ENCODE results near the gene CLASRP. TPM values are rescaled to one million over a fixed set of nuclear protein-coding genes. Genes with fewer than 3 reads are reported as not detected.
"Not testable (repeated sequence)": the region's sequence is repeated elsewhere in the genome, so short reads cannot be mapped to it uniquely, and the experiment has no call there.

The CLASRP gene
- total RNA-seq, 1 donor from 2014 or later: 31.7 TPM

DNA sequence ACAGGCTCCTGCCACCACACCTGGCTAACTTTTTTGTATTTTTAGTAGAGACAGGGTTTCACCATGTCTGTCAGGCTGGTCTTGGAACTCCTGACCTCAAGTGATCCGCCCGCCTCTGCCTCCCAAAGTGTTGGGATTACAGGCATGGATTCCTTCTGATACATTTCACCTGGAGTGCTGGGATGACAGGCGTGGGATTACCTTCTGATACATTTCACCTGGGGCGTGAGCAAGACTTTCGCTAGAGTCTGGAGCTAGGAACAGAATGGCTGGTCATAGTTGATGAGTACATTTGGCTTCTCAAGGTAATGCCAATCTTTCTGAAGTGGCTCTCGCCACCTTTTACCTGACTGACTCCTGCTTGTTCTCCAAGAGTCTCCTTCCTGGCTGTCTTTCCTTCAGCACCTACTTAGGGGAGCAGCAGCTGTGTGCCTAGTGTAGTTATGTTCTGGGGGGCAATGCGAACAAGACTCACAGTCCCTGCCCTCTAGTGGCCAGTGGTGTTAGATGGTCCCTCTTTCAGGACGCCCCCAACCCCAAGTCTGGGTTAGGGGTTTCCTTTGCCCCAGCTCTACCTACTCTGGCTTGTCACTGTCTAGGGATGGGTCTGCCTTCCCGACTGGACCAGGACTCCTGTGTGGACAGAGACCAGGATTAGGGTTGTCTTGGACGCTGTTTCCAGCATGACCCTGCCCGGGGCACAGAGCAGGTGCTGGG lies 73.4 kb downstream of the CLASRP start:
- ATAC-seq (ENCODE audit: poor library complexity) (no peak), DNase-seq (no peak)
- intact Hi-C loops (cut with DNase I): no loop called here

DNA sequence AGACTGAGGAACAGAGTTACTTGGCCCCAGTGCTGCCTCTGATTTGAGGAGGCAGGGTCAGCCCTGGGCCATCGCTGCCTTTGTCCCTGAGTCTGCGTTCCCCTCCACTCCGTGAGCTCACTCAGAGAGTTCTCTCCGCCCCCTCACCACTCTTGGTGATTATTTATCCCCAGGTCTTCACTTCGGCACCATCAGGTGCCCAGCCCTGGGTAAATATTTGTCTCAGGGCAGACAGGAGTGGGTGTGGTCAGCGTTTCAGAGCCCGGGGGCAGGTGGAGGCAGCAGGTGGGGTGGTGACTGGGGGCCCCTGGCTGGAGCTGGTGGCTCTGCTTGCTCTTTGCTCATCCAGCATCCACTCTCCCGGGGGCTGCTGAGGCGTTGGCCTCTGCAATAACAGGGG lies 74.8 kb downstream of the CLASRP start:
- DNase-seq (no peak), ATAC-seq (ENCODE audit: poor library complexity) (no peak)
- intact Hi-C loops (cut with DNase I): no loop called here

DNA sequence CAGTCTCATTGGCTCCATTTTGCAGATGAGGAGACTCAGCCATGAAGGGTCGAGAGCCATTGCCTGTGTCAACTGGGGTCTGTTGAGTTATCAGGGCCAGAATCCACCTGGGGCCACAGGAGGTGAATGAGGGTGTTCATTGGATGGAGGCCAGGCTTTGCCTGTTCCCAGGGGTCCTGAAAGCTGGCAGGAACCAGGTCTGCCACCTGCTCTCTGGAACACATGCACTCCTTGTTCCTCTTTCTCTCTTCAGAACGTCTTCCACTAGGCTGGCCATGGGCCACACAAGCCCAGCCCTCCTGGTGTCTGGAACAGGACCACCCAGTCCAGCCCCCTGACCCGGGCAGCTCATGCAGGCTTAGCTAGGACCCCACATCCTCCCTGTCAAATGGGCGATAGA lies 75.3 kb downstream of the CLASRP start:
- ATAC-seq (ENCODE audit: poor library complexity) (no peak), DNase-seq (no peak)
- intact Hi-C loops (cut with DNase I): no loop called here

DNA sequence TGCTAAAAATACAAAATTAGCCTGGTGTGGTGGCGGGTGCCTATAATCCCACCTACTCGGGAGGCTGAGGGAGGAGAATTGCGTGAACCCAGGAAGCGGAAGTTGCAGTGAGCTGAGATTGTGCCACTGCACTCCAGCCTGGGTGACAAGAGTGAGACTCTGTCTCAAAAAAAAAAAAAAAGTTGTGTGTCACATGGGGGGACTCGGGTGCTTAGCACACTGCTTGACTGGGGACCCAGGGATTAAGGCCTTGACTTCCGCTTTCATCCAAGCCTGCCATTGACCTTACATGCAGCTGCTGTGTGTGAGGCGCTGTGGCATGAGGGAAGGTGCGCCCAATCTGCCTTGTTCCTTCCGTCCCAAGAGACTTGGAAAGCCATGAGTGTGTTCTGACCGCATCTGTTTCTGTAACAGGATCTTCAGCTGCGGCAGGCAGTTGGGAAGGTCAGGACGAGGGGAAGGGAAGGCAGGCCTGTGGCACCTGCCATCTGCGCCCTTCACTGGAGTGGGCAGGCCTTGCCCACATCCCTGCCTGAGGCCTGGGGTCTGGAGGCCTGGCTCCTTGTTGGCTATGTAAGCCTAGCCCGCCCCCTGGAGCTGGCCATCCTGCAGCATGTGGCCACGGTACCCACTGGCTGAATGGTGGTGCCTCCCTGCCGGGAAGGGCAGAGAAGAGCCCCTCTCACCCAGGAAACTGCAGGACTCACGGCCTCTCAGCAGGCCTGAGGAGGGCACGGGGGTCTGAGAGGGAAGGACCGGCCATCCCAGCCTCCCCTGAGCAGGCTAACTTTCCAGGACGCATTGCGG lies 77.2 kb downstream of the CLASRP start:
- no peak for ATAC-seq (ENCODE audit: poor library complexity)
- DNase-seq: no peak
- intact Hi-C loops (cut with DNase I): no loop called here

DNA sequence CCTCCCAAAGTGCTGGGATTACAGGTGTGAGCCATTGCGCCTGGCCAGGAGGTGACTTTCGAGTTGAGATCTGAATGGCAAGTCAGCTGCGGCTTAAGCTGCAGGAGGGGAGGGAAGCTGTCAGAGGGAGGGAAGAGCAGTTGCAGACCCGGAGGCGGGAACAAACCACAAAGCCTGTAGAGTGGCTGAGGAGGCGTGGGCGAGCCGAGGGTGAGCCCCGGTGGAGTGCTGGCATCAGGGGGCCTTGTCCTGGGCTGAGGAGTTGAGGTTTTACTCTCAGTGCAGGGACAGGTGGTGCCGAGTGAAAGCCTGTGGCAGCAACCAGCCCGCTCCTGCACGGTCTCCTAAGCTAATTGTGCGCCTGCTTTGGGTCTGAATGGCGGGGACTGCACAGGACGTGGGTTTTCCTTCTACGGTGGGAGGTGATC lies 78.3 kb downstream of the CLASRP start:
- intact Hi-C loops (cut with DNase I): no loop called here
- ATAC-seq (ENCODE audit: poor library complexity): no peak

DNA sequence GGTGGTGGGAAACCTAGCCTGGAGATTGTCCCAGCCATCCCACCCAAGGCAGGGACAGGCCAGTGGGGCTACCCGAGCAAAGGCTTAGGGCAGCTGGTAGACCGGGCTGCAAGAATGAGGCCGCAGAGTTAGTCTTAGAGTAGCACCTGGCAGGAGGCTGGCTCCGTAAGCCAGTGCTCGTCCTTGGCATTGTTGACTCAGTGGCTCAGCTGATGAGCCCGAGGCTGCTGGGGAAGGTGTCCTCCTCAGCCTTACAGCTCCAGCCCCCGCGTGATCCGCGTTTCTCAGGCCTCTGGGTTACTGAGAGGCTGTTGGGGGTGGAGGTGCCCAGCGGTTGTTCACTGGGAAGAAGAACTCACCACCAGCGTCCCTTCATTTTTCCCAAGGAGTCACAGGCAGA lies 78.8 kb downstream of the CLASRP start:
- ATAC-seq (ENCODE audit: poor library complexity) (no peak), DNase-seq (no peak)
- intact Hi-C loops (cut with DNase I): no loop called here

More for the DNA sequence above, 78.3 kb downstream of the CLASRP start:
- no peak for DNase-seq

DNA sequence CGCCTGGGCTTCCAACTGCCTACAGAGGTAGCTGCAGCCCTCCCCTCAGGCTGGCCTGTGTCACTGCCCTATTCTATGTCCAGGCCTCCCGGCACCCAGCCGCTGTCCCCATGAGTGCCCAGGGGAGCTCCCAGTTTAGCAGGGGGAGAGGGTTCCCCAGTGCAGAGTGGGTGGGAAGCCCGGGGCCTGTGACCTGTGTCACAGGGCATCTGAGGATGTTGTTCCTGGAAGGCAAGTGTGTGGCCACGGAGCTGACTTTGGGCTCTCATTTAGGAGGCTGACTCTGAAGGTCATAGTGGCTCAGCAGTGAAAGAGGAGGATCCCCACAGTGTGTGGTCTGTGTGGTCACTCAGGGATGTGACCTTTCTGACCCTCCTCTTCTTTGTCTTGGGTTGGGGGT lies 79.3 kb downstream of the CLASRP start:
- no peak for ATAC-seq (ENCODE audit: poor library complexity)
- intact Hi-C loops (cut with DNase I): no loop called here
- no peak for DNase-seq

DNA sequence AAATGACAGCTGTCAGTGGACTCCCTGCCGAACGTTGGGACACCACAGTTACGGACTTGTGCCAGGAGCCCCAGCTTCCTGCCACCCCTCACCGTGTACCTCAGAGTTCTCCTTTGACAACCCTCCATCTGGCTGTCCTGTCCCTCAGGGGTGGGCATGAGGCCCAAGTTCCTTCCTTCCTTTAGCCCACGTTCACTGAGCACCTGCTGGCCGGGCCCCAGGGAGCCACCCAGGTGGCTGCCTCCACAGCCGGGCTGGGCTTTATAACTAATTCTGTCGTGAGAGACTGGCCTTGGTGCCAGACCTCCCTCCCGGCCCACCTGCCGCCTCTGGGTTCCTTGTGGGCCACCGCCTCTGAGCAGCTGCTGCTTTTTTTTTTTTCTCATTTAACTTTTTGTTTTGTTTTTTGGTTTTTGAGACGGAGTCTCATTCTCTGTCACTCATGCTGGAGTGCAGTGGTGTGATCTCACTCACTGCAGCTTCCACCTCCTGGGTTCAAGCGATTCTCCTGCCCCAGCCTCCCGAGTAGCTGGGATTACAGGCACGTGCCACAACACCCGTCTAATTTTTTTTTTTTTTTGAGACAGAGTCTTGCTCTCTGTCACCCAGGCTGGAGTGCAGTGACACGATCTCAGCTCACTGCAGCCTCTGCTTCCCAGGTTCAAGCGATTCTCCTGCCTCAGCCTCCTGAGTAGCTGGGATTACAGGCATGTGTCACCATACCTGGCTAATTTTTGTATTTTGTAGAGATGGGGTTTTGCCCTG lies 79.9 kb downstream of the CLASRP start:
- ATAC-seq (ENCODE audit: poor library complexity); intact Hi-C loops (cut with DNase I); DNase-seq: not testable (repeated sequence)

DNA sequence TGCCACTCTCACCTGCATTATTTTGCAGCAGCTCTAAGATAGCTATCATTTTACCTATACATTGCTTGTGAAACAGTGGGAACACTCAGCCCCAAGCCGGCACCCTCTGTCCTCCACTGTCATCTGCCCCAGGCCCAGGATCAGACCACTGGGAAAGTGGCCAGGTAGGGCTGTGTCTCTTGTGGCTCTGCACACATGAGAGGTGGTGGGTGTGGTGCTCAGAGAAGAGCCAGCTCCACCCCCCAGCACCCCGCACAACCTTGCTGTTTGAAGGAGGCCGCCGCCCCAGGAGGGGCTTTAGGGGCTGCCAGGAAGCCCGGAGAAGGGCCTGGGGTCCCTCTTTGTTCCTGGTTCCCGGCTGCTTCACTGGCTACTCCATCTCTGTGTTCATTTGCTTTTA lies 80.7 kb downstream of the CLASRP start:
- no peak for ATAC-seq (ENCODE audit: poor library complexity)
- no peak for DNase-seq
- intact Hi-C loops (cut with DNase I): no loop called here

Other genes starting within 250 kb of the CLASRP start
- gene BCAM, start 229.9 kb upstream of the CLASRP start, total RNA-seq: 86.2 TPM
- gene NECTIN2, start 192.7 kb upstream of the CLASRP start, total RNA-seq: 36.9 TPM
- gene TOMM40, start 147.8 kb upstream of the CLASRP start, total RNA-seq: 48.9 TPM
- 13.6 TPM for gene APOE, start 133.2 kb upstream of the CLASRP start, total RNA-seq
- 1.00 TPM for gene APOC1, start 124.4 kb upstream of the CLASRP start, total RNA-seq
- gene APOC4, start 96.8 kb upstream of the CLASRP start, total RNA-seq: not detected
- gene APOC2, start 93.0 kb upstream of the CLASRP start, total RNA-seq: not detected
- gene CLPTM1, start 83.7 kb upstream of the CLASRP start, total RNA-seq: 89.7 TPM
- 2.9 TPM for gene RELB, start 37.6 kb upstream of the CLASRP start, total RNA-seq
- 0.32 TPM for gene ZNF296, start 37.4 kb downstream of the CLASRP start, total RNA-seq
- gene GEMIN7, start 40.2 kb downstream of the CLASRP start, total RNA-seq: 14.7 TPM
- gene PPP1R37, start 54.1 kb downstream of the CLASRP start, total RNA-seq: 13.7 TPM
- gene NKPD1, start 121.9 kb downstream of the CLASRP start, total RNA-seq: not detected
- 15.0 TPM for gene TRAPPC6A, start 139.2 kb downstream of the CLASRP start, total RNA-seq
- gene BLOC1S3, start 139.7 kb downstream of the CLASRP start, total RNA-seq: 3.6 TPM
- gene EXOC3L2, start 206.4 kb downstream of the CLASRP start, total RNA-seq: 1.3 TPM
- gene MARK4, start 212.2 kb downstream of the CLASRP start, total RNA-seq: 19.7 TPM

All from Right ventricle myocardium superior (tissue), 1 donor.